ENCODE results near the gene LMTK3. TPM values are rescaled to one million over a fixed set of nuclear protein-coding genes. Genes with fewer than 3 reads are reported as not detected.

LMTK3 gene
- total and polyA plus RNA-seq, 2 of the 4 experiments (the other 2 are of a cell fraction), result 0.18 to 0.87 TPM

DNA sequence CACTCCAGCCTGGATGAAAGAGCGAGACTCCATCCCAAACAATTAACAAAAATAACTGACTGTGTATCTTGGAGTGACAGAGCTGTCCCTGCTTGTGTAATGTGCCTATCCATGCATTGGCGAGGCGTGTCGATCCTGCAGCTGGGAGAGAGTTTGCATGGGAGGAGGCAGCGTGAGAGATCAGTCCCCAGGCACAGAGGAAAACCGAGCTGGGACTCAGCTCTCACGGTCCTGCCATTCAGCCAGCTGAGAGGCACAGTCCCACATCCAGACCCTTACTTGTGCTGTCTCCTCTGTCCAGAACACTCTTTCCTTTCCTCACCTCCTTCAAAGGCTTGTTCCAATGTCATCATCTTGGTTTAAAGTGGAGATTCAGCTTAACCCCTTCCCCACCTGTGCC lies 28.5 kb upstream of the LMTK3 start:
- peak overlapping the region; percentile 12 for H2AFZ ChIP-seq (replicated peaks; ENCODE audit: low read length, poor library complexity)
- H3K18ac ChIP-seq (ENCODE audit: low read depth, low read length), result no peak overlapping the region
- intact Hi-C loops (cut with micrococcal nuclease) (no loop called here), in situ Hi-C loops (cut with MboI; ENCODE audit: low sequenced_read_pairs) (no loop called here), dilution Hi-C loops (cut with HindIII; ENCODE audit: low sequenced_read_pairs, unreplicated experiment) (no loop called here)
- DNase-seq, result no peak
- no peak overlapping the region for H3K23ac ChIP-seq (ENCODE audit: low read depth, low read length)
- H3K9ac ChIP-seq (ENCODE audit: low read depth, low read length), result no peak overlapping the region
- H2BK20ac ChIP-seq (ENCODE audit: low read depth, low read length), result no peak overlapping the region
- POLR2A ChIA-PET (ENCODE audit: unreplicated experiment), result no interaction called here
- H3K79me1 ChIP-seq (ENCODE audit: low read depth in 1 of 2, low read length in 2 of 2), result no peaks in the 10 kb centered on the region
- WGBS, 2 experiments (ENCODE audit: extremely low coverage in 2 of 2, insufficient read length in 1 of 2), result no CpG with 5 or more reads among the region's 7 CpGs
- H3K9me1 ChIP-seq (ENCODE audit: insufficient read depth, low read length), result no peaks in the 10 kb centered on the region
- H4K20me1 ChIP-seq (ENCODE audit: insufficient read depth, low read length), result no peaks in the 10 kb centered on the region
- H2BK5ac ChIP-seq (ENCODE audit: low read depth, low read length, poor library complexity, severe bottlenecking), result no peak overlapping the region
- H3K9me3 ChIP-seq (ENCODE audit: control insufficient read depth, insufficient read depth, low read length), result no peaks in the 10 kb centered on the region
- no peak overlapping the region for H2AK5ac ChIP-seq (ENCODE audit: low read depth, low read length)
- BruUV-seq (replicated peaks), result no TSS peak
- H3K56ac ChIP-seq (ENCODE audit: extremely low read depth, insufficient read depth, low read length), result no peak overlapping the region
- no peak for ATAC-seq (ENCODE audit: low read depth)
- no peak overlapping the region for H4K8ac ChIP-seq (ENCODE audit: low read depth in 2 of 2, low read length in 2 of 2)
- no peak overlapping the region for H2BK15ac ChIP-seq (ENCODE audit: low read depth, low read length)
- no peak overlapping the region for H3K4me3 ChIP-seq (ENCODE audit: insufficient read depth, low read depth, low read length)
- peaks cover 3% of the 10 kb centered on the region for H3K4me1 ChIP-seq (ENCODE audit: control insufficient read depth, insufficient read depth, low read length)
- no peak for TF ChIP-seq BHLHE40 (IDR thresholded peaks at IDR 0.05; ENCODE audit: low read depth, low read length)
- TF ChIP-seq RFX5 (IDR thresholded peaks at IDR 0.05; ENCODE audit: low read depth, low read length), result no peak
- no peak for TF ChIP-seq CHD1 (IDR thresholded peaks at IDR 0.05; ENCODE audit: low read depth, low read length)
- TF ChIP-seq CEBPB (IDR thresholded peaks at IDR 0.05; ENCODE audit: low read depth, low read length), result no peak
- no peak for TF ChIP-seq MAFK (IDR thresholded peaks at IDR 0.05; ENCODE audit: low read depth, low read length)
- no peak for TF ChIP-seq RCOR1 (IDR thresholded peaks at IDR 0.05; ENCODE audit: insufficient replicate concordance, low read length)
- no peak for TF ChIP-seq MAZ (IDR thresholded peaks at IDR 0.05; ENCODE audit: borderline replicate concordance, low read depth, low read length)
- TF ChIP-seq FOS (IDR thresholded peaks at IDR 0.05; ENCODE audit: low read depth, low read length), result no peak
- no peak for TF ChIP-seq MXI1 (IDR thresholded peaks at IDR 0.05; ENCODE audit: borderline replicate concordance, low read depth, low read length)
- no peak overlapping the region for H3K4ac ChIP-seq (ENCODE audit: low read depth, low read length)
- H2AK9ac ChIP-seq (replicated peaks; ENCODE audit: low read depth, low read length, poor library complexity), result no peak overlapping the region
- H3K27ac ChIP-seq (ENCODE audit: insufficient read depth, low read length), result no peak overlapping the region
- H3K4me2 ChIP-seq (ENCODE audit: low read depth, low read length), result no peak overlapping the region
- no peak overlapping the region for H4K5ac ChIP-seq (ENCODE audit: low read depth, low read length)
- no peaks in the 10 kb centered on the region for H3K36me3 ChIP-seq (ENCODE audit: control insufficient read depth, insufficient read depth, low read length)
- no peak overlapping the region for H2BK120ac ChIP-seq (ENCODE audit: low read depth, low read length)
- H3K14ac ChIP-seq (replicated peaks; ENCODE audit: low read depth, low read length), result no peak overlapping the region
- H3K27me3 ChIP-seq (ENCODE audit: control insufficient read depth, insufficient read depth, low read length), result no peaks in the 10 kb centered on the region
- no peak overlapping the region for H4K91ac ChIP-seq (ENCODE audit: insufficient read depth, low read depth, low read length)
- CTCF ChIA-PET, result no interaction called here

Measured in IMR-90 (cell line).